ENCODE results near the gene AFG3L2. TPM values are rescaled to one million over a fixed set of nuclear protein-coding genes. Genes with fewer than 3 reads are reported as not detected.

Gene AFG3L2
- total and polyA plus RNA-seq, 4 donors, result 22.5 to 55.4 (median 27.6) TPM

DNA sequence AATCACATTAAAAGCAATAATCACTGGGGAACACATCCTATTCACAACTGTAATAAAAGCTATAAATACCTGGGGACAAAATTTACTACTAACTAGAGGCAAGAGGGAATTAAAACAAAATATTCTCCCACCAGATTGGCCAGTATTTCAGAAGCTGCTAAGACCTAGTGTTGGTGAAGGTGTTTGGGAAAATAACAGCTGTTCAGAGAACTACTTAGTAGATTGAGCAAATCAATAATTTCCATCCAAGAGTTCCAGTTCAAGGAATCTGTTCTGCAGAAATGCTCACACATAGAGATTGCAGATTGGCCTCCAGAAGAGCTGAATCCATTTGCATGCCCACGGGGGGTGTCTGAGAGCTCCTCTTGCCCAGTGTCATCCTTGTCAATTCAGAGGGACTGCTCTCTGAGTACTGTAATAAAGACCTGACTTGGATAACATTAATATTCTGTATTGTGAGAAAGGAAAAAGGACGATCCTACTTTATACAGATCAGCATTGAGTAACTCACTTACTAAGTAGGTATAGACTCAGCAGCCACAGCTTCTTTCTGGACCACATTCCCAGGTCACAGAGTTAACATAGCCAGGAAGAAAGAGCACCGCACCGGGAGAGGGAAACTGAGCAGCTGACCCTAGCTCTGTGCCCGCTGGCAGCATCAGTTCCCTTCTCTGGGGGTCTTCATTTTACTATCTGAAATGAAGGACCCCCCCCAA, 63.3 kb downstream of the AFG3L2 start:
- TF ChIP-seq RAD21 (IDR thresholded peaks at IDR 0.05) (no peak), HNF4G (IDR thresholded peaks at IDR 0.05) (no peak), JUND (IDR thresholded peaks at IDR 0.05) (no peak), YY1 (IDR thresholded peaks at IDR 0.05) (no peak), FOXA2 (IDR thresholded peaks at IDR 0.05) (no peak), RXRA (IDR thresholded peaks at IDR 0.05) (no peak)
- TF ChIP-seq, protein P1, sequence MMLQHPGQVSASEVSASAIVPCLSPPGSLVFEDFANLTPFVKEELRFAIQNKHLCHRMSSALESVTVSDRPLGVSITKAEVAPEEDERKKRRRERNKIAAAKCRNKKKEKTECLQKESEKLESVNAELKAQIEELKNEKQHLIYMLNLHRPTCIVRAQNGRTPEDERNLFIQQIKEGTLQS (IDR thresholded peaks at IDR 0.05), result no peak
- TF ChIP-seq, protein P2, sequence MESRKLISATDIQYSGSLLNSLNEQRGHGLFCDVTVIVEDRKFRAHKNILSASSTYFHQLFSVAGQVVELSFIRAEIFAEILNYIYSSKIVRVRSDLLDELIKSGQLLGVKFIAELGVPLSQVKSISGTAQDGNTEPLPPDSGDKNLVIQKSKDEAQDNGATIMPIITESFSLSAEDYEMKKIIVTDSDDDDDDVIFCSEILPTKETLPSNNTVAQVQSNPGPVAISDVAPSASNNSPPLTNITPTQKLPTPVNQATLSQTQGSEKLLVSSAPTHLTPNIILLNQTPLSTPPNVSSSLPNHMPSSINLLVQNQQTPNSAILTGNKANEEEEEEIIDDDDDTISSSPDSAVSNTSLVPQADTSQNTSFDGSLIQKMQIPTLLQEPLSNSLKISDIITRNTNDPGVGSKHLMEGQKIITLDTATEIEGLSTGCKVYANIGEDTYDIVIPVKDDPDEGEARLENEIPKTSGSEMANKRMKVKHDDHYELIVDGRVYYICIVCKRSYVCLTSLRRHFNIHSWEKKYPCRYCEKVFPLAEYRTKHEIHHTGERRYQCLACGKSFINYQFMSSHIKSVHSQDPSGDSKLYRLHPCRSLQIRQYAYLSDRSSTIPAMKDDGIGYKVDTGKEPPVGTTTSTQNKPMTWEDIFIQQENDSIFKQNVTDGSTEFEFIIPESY (IDR thresholded peaks at IDR 0.05), result no peak
- TF ChIP-seq, protein P3, sequence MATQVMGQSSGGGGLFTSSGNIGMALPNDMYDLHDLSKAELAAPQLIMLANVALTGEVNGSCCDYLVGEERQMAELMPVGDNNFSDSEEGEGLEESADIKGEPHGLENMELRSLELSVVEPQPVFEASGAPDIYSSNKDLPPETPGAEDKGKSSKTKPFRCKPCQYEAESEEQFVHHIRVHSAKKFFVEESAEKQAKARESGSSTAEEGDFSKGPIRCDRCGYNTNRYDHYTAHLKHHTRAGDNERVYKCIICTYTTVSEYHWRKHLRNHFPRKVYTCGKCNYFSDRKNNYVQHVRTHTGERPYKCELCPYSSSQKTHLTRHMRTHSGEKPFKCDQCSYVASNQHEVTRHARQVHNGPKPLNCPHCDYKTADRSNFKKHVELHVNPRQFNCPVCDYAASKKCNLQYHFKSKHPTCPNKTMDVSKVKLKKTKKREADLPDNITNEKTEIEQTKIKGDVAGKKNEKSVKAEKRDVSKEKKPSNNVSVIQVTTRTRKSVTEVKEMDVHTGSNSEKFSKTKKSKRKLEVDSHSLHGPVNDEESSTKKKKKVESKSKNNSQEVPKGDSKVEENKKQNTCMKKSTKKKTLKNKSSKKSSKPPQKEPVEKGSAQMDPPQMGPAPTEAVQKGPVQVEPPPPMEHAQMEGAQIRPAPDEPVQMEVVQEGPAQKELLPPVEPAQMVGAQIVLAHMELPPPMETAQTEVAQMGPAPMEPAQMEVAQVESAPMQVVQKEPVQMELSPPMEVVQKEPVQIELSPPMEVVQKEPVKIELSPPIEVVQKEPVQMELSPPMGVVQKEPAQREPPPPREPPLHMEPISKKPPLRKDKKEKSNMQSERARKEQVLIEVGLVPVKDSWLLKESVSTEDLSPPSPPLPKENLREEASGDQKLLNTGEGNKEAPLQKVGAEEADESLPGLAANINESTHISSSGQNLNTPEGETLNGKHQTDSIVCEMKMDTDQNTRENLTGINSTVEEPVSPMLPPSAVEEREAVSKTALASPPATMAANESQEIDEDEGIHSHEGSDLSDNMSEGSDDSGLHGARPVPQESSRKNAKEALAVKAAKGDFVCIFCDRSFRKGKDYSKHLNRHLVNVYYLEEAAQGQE (IDR thresholded peaks at IDR 0.05), result no peak
- no peaks in the 10 kb centered on the region for H3K27me3 ChIP-seq (ENCODE audit: control insufficient read depth in 4 of 4, insufficient read depth in 4 of 4, low read length in 3 of 4)
- H3K4me1 ChIP-seq (ENCODE audit: control insufficient read depth in 4 of 4, insufficient read depth in 4 of 4, low read length in 3 of 4), result peaks cover 0 to 4% (median 0%) of the 10 kb centered on the region in 4 donors

DNA sequence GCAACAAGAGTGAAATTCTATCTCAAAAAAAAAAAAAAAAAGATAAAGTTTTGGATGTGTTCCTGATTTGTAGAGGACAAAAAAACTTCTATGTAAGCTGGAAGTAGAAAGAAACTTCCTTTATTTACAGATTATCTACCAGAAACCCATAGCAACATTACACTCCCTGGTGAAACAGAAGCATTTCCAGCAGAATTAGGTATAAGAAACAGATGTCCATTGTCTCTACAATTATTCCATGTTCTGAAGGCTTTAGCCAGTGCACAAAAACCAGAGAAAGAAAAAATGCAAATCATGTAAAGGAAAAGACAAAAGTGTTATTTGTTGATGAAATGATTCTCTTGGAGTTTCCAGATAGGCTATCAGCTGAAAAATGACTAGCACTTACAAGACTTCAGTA, 64.1 kb downstream of the AFG3L2 start:
- Histone ChIP-seq H3K9ac (ENCODE audit: low read depth in 1 of 2, low read length in 2 of 2) (no peak overlapping the region), H3K4me1 (ENCODE audit: control insufficient read depth in 4 of 4, insufficient read depth in 4 of 4, low read length in 3 of 4) (peaks cover 0 to 6% (median 3%) of the 10 kb centered on the region in 4 donors), H3K36me3 (ENCODE audit: control insufficient read depth in 4 of 4, insufficient read depth in 3 of 4, low read depth in 1 of 4, low read length in 3 of 4) (peaks cover 0 to 7% (median 2%) of the 10 kb centered on the region in 4 donors), H3K27ac (ENCODE audit: low read depth in 1 of 2, low read length in 2 of 2) (no peak overlapping the region), H3K9me3 (ENCODE audit: control insufficient read depth in 4 of 4, low read length in 3 of 4) (peaks cover 0 to 4% (median 0%) of the 10 kb centered on the region in 4 donors), H3K4me3 (ENCODE audit: low read depth in 1 of 3, low read length in 3 of 3) (no peak overlapping the region), H3K27me3 (ENCODE audit: control insufficient read depth in 4 of 4, insufficient read depth in 4 of 4, low read length in 3 of 4) (no peaks in the 10 kb centered on the region)
- TF ChIP-seq, protein P3 (IDR thresholded peaks at IDR 0.05), result no peak
- TF ChIP-seq, protein P1 (IDR thresholded peaks at IDR 0.05), result no peak
- TF ChIP-seq JUND (IDR thresholded peaks at IDR 0.05) (no peak), SP1 (IDR thresholded peaks at IDR 0.05) (no peak), YY1 (IDR thresholded peaks at IDR 0.05) (no peak), FOXA1 (IDR thresholded peaks at IDR 0.05) (no peak), RXRA (IDR thresholded peaks at IDR 0.05) (no peak), TAF1 (conservative IDR thresholded peaks at IDR 0.05) (no peak)
- TF ChIP-seq, protein P4, sequence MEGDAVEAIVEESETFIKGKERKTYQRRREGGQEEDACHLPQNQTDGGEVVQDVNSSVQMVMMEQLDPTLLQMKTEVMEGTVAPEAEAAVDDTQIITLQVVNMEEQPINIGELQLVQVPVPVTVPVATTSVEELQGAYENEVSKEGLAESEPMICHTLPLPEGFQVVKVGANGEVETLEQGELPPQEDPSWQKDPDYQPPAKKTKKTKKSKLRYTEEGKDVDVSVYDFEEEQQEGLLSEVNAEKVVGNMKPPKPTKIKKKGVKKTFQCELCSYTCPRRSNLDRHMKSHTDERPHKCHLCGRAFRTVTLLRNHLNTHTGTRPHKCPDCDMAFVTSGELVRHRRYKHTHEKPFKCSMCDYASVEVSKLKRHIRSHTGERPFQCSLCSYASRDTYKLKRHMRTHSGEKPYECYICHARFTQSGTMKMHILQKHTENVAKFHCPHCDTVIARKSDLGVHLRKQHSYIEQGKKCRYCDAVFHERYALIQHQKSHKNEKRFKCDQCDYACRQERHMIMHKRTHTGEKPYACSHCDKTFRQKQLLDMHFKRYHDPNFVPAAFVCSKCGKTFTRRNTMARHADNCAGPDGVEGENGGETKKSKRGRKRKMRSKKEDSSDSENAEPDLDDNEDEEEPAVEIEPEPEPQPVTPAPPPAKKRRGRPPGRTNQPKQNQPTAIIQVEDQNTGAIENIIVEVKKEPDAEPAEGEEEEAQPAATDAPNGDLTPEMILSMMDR (IDR thresholded peaks at IDR 0.05; ENCODE audit: low read depth, low read length, missing input control), result no peak
- no peak for DNase-seq (ENCODE audit: low spot score)

More for the DNA sequence above, 63.3 kb downstream of the AFG3L2 start:
- no peak overlapping the region for H3K9ac ChIP-seq (ENCODE audit: low read depth in 1 of 2, low read length in 2 of 2)
- WGBS, result 88% methylated on average over 5 of the region's 5 CpGs
- no peak overlapping the region for H3K27ac ChIP-seq (ENCODE audit: low read depth in 1 of 2, low read length in 2 of 2)
- no peak for DNase-seq (ENCODE audit: low spot score)
- H3K4me3 ChIP-seq (ENCODE audit: low read depth in 1 of 3, low read length in 3 of 3), result no peak overlapping the region
- peaks cover 0 to 4% (median 0%) of the 10 kb centered on the region in 4 donors for H3K9me3 ChIP-seq (ENCODE audit: control insufficient read depth in 4 of 4, low read length in 3 of 4)
- peaks cover 0 to 7% (median 2%) of the 10 kb centered on the region in 4 donors for H3K36me3 ChIP-seq (ENCODE audit: control insufficient read depth in 4 of 4, insufficient read depth in 3 of 4, low read depth in 1 of 4, low read length in 3 of 4)
